Lung (tissue), 12 donors: ENCODE results near the gene CLDN2. TPM values are rescaled to one million over a fixed set of nuclear protein-coding genes. Genes with fewer than 3 reads are reported as not detected.

ENCODE experiments used
- ATAC-seq: fragments of 200-7000 bp; cut with Tn5 transposase; one replicate; pipeline ENCODE4 v1.9.1; 2020; ENCODE audit warnings: moderate number of reproducible peaks; ENCODE audit not compliant: insufficient read depth, low FRiP score
- DNase-seq, 3 donors: peaks; one replicate each; pipeline ENCODE4 v3.0.0-alpha.2; 2013 to 2017
- H3K27ac ChIP-seq, 2 donors: one replicate each; pipeline ENCODE4 v1.5.1; 2013; ENCODE audit warnings: mild to moderate bottlenecking in 2 of 2, moderate library complexity in 2 of 2, control low read depth in 1 of 2, inconsistent platforms in 1 of 2, low read depth in 1 of 2, low read length in 1 of 2
- H3K27me3 ChIP-seq, 3 donors: one replicate each; pipeline ENCODE4 v1.5.1; 2013; ENCODE audit warnings: low read length in 2 of 3; ENCODE audit not compliant: control insufficient read depth in 3 of 3, insufficient read depth in 3 of 3
- H3K36me3 ChIP-seq, 4 donors: one replicate each; pipeline ENCODE4 v1.5.1; 2013; ENCODE audit warnings: low read length in 4 of 4, mild to moderate bottlenecking in 1 of 4, moderate library complexity in 1 of 4; ENCODE audit not compliant: control insufficient read depth in 4 of 4, insufficient read depth in 4 of 4
- H3K4me1 ChIP-seq, 5 donors: one replicate each; pipeline ENCODE4 v1.5.1; 2013; ENCODE audit warnings: low read length in 5 of 5, mild to moderate bottlenecking in 2 of 5, moderate library complexity in 1 of 5; ENCODE audit not compliant: control insufficient read depth in 5 of 5, insufficient read depth in 5 of 5
- H3K4me3 ChIP-seq: one replicate; pipeline ENCODE4 v1.5.1; 2013; ENCODE audit warnings: mild to moderate bottlenecking, control low read depth, moderate library complexity
- H3K9ac ChIP-seq, 2 donors: one replicate each; pipeline ENCODE4 v1.5.1; 2013; ENCODE audit warnings: low read length in 2 of 2, control low read depth in 1 of 2; ENCODE audit not compliant: insufficient read depth in 1 of 2
- H3K9me3 ChIP-seq, 4 donors: one replicate each; pipeline ENCODE4 v1.5.1; 2013; ENCODE audit warnings: low read length in 3 of 4, mild to moderate bottlenecking in 1 of 4, moderate library complexity in 1 of 4; ENCODE audit not compliant: control insufficient read depth in 4 of 4, insufficient read depth in 3 of 4
- WGBS, 2 donors: extraction: QIAGEN DNeasy Blood & Tissue Kit; methylation state at CpG; one replicate each; pipeline ENCODE4 v1.1.7; 2013; 5-methylcytosine and 5-hydroxymethylcytosine counted together
- polyA plus RNA-seq, 2 donors: library from polyadenylated mRNA; stranded (reverse); fragments of 200-250 nt; gene quantifications; one replicate each; pipeline ENCODE4 v1.2.1, GENCODE V29; 2013
- total RNA-seq, 2 donors: library from RNA; depleted of rRNA in 1 of 2; stranded (reverse); fragments of >200 nt in 1 of 2; gene quantifications; one replicate each; pipeline ENCODE4 v1.2.1, GENCODE V29; 2014 to 2021
- TF ChIP-seq, protein P1 (sequence below): IDR thresholded peaks from 2 replicates; pipeline ENCODE4 v1.5.1; 2012; ENCODE audit warnings: mild to moderate bottlenecking; ENCODE audit errors: control extremely low read depth, extremely low read depth
- donor health status: control.
- donor health status: control.
- donor health status: Bipolar disorder and iron deficiency.
- donor health status: healthy.
- donor health status: DM: yes; HTN: yes; CAD: no.

The CLDN2 gene
- total and polyA plus RNA-seq, 4 donors, result 0.07 to 0.46 (median 0.28) TPM; not detected in 1

GRCh38 chrX:106902684-106903083 lies 17.5 kb upstream of the CLDN2 start:
- DNase-seq, result no peak
- ATAC-seq, result no peak
- TF ChIP-seq, protein P1, sequence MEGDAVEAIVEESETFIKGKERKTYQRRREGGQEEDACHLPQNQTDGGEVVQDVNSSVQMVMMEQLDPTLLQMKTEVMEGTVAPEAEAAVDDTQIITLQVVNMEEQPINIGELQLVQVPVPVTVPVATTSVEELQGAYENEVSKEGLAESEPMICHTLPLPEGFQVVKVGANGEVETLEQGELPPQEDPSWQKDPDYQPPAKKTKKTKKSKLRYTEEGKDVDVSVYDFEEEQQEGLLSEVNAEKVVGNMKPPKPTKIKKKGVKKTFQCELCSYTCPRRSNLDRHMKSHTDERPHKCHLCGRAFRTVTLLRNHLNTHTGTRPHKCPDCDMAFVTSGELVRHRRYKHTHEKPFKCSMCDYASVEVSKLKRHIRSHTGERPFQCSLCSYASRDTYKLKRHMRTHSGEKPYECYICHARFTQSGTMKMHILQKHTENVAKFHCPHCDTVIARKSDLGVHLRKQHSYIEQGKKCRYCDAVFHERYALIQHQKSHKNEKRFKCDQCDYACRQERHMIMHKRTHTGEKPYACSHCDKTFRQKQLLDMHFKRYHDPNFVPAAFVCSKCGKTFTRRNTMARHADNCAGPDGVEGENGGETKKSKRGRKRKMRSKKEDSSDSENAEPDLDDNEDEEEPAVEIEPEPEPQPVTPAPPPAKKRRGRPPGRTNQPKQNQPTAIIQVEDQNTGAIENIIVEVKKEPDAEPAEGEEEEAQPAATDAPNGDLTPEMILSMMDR, result no peak

DNA sequence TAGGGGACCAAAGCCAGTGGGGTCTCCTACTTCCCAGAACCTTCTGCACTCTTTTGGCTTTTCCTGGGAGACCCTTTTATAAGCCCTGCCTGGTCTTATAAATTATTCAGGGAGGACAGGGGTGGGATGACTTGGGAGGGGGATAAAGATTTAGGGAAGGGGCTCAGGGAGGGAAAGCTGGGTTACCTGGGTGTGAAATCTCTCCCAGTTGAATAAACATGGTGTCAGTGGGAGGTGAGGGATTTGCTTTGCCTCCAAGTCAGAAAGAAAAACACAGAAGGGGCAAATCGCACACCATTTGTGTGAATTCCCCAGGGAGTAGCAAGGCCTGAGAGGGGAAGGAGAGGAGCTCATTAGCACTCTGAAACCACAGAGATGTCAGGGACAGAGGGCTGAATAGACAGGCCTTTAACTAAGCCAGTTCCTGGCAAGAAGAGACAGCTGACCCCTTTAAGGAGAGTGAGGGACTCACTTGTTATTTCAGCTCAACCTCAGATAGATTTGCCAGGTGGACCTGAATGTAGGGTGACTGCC lies 16.8 kb upstream of the CLDN2 start, which contains the start of gene RIPPLY1:
Gene RIPPLY1 (minus strand): TSS at position 51 of the 534 bp plus-strand sequence. CDS start 54 bp downstream, outside the sequence.
- no peaks in the 10 kb centered on the region for H3K36me3 ChIP-seq
- WGBS, 2 donors, result 84 to 100% methylated on average over 1 of the region's 1 CpG
- peaks cover 0 to 16% (median 9%) of the 10 kb centered on the region in 3 donors for H3K27me3 ChIP-seq
- DNase-seq (no peak), ATAC-seq (no peak)
- no peak within 1 kb of the TSS for H3K9ac ChIP-seq
- H3K9me3 ChIP-seq, result peaks cover 0 to 3% (median 0%) of the 10 kb centered on the region in 4 donors
- peaks cover 0 to 4% (median 0%) of the 10 kb centered on the region in 5 donors for H3K4me1 ChIP-seq
- H3K27ac ChIP-seq, result no peak within 1 kb of the TSS
- H3K4me3 ChIP-seq, result no peak within 1 kb of the TSS
- TF ChIP-seq, protein P1, result no peak

More at GRCh38 chrX:106902684-106903083, 17.5 kb upstream of the CLDN2 start:
- WGBS, 2 donors, result 75 to 100% methylated on average over 2 of the region's 2 CpGs
- Histone ChIP-seq H3K27me3 (peaks cover 0 to 16% (median 9%) of the 10 kb centered on the region in 3 donors), H3K9ac (no peak overlapping the region), H3K36me3 (no peaks in the 10 kb centered on the region), H3K27ac (no peak overlapping the region), H3K4me3 (no peak overlapping the region), H3K4me1 (peaks cover 0 to 4% (median 0%) of the 10 kb centered on the region in 5 donors), H3K9me3 (peaks cover 0 to 3% (median 0%) of the 10 kb centered on the region in 4 donors)

DNA sequence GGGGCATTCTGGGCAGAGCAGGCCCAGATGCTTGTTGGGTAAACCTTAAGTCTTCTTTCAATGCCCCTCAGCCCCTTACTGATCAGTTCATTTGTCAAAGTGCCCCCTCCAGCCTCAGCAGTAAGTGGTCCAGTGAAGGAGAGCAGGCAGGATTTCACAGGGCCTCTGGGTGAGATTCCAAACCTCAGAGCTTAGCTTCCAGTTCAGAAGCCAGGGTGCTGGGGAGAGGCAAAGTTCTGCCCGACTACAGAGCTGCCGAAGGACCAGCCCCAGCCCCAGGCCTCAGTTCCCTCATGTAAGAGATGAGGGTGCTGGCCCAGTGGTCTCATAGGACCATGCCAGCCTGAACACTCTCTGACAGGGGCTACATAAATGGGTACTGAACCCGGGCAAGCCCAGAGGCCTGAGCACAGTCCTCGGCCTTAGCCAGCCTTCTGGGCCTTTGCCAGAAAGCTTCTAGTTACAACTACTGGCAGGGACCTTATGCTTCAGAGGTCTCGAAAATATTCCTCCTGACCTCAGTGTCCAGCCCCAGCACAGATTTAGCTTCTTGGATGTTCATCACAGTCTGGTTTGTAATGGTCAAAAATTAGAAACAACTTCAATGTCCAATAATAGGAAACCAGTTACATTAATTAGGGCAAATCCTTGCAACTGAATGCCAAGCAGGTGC lies 16.2 kb upstream of the CLDN2 start:
- H3K27me3 ChIP-seq, result peaks cover 0 to 16% (median 9%) of the 10 kb centered on the region in 3 donors
- H3K4me3 ChIP-seq, result no peak overlapping the region
- H3K4me1 ChIP-seq, result peaks cover 0 to 4% (median 0%) of the 10 kb centered on the region in 5 donors
- H3K9me3 ChIP-seq, result peaks cover 0 to 3% (median 0%) of the 10 kb centered on the region in 4 donors
- no peaks in the 10 kb centered on the region for H3K36me3 ChIP-seq
- ATAC-seq, result no peak
- WGBS, 2 donors, result 73 to 89% methylated on average over 4 to 5 of the region's 5 CpGs
- H3K9ac ChIP-seq, result no peak overlapping the region
- no peak overlapping the region for H3K27ac ChIP-seq
- DNase-seq, result no peak
- TF ChIP-seq, protein P1, result no peak
